ENCODE data around the gene LMTK2.

LMTK2 gene

DNA sequence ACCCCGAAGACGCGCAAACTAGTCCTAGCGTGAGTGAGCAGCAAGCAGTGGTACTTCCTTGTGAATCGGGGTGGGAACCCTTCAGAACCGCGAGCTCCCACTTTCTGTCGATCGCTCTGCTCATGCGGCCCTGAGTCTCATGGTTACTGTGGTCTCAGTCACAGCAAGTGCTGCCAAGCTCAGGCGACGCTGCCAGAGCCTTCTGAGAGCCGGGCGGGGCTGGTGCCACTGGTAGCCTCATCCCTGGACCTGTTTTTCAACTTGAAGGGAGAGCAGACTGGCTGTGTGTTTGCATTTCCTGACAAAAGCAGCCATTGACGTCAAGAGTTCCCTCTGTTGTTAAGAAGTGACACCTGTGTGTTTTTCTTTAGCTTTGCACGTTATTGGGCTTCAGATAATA, 71.7 kb downstream of the LMTK2 start:
- TF ChIP-seq, protein P1, sequence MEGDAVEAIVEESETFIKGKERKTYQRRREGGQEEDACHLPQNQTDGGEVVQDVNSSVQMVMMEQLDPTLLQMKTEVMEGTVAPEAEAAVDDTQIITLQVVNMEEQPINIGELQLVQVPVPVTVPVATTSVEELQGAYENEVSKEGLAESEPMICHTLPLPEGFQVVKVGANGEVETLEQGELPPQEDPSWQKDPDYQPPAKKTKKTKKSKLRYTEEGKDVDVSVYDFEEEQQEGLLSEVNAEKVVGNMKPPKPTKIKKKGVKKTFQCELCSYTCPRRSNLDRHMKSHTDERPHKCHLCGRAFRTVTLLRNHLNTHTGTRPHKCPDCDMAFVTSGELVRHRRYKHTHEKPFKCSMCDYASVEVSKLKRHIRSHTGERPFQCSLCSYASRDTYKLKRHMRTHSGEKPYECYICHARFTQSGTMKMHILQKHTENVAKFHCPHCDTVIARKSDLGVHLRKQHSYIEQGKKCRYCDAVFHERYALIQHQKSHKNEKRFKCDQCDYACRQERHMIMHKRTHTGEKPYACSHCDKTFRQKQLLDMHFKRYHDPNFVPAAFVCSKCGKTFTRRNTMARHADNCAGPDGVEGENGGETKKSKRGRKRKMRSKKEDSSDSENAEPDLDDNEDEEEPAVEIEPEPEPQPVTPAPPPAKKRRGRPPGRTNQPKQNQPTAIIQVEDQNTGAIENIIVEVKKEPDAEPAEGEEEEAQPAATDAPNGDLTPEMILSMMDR (IDR thresholded peaks at IDR 0.05), result no peak

DNA sequence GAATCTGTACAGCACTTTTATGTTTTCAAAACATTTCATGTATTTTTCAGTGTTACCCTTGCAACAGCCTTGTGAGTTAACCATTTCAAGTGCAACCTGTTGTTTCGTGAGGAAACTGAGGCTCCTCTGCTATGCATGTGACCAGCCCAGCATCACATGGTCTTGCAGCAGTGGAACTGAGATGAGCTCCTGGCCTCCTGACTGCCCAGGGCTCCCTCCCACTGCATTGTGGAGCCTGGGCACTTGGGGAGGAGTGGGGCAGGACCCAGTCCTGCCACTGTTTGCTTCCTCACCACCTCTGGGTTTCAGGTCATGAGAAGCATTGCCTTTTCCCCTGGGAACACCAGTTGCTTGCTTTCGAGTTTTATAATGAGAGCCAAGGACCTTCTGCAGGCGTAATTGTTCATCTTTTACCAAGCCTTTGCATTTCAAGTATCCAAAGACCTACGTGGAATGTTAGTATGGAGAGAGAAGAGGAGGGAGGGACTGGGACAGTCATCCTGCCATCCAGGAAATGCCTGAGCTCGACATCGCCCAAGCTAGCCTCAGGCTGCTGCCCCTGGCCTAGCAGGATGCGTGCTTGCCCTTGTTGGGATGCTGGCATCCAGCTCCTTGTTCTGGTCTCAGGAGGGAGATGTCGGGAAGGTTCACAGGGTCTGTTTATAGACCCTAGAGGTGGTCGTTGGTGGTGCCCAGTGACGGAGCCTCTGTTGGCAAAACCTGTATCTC, 72.3 kb downstream of the LMTK2 start:
- Histone ChIP-seq H3K4me1 (no peaks in the 10 kb centered on the region), H3K79me2 (peaks cover 3% of the 10 kb centered on the region), H3K27ac (no peak overlapping the region), H3K27me3 (ENCODE audit: control insufficient read depth, insufficient read depth, low read length) (no peaks in the 10 kb centered on the region), H3K9ac (no peak overlapping the region), H3K9me3 (ENCODE audit: control insufficient read depth, low read length) (no peaks in the 10 kb centered on the region), H3K4me3 (ENCODE audit: low read depth, low read length) (no peak overlapping the region), H3K4me2 (ENCODE audit: low read length) (no peak overlapping the region), H2AFZ (no peak overlapping the region), H3K36me3 (ENCODE audit: control insufficient read depth, insufficient read depth, low read length) (no peaks in the 10 kb centered on the region)
- TF ChIP-seq, protein P1 (IDR thresholded peaks at IDR 0.05), result no peak

More for the DNA sequence above, 71.7 kb downstream of the LMTK2 start:
- Histone ChIP-seq H3K36me3 (ENCODE audit: control insufficient read depth, insufficient read depth, low read length) (no peaks in the 10 kb centered on the region), H3K27me3 (ENCODE audit: control insufficient read depth, insufficient read depth, low read length) (no peaks in the 10 kb centered on the region), H3K27ac (no peak overlapping the region), H3K4me3 (ENCODE audit: low read depth, low read length) (no peak overlapping the region), H3K4me1 (no peaks in the 10 kb centered on the region), H3K79me2 (no peaks in the 10 kb centered on the region), H3K9ac (no peak overlapping the region), H3K9me3 (ENCODE audit: control insufficient read depth, low read length) (no peaks in the 10 kb centered on the region), H3K4me2 (ENCODE audit: low read length) (no peak overlapping the region), H2AFZ (no peak overlapping the region)

DNA sequence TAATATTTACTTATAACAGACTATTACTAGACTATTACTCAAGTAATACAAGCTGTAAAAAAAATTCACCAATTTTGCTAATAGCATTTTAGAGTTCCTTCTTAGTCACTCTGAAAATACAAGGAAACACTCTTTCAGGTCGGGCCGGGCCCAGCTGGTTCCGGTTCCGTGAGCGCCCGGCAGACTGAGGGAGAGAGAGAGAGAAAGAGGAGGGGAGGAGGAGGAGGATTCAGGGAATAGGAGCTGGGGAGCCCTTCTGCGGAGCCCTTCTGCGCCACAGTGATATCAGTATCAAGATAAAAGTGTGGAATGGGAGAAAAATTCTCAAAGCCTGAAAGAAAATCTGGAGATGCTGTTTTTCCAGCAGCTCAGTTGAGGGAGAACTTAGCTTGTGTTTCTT, 74.1 kb downstream of the LMTK2 start:
- no peak overlapping the region for H2AFZ ChIP-seq
- no peak overlapping the region for H3K27ac ChIP-seq
- no peaks in the 10 kb centered on the region for H3K27me3 ChIP-seq (ENCODE audit: control insufficient read depth, insufficient read depth, low read length)
- H3K9me3 ChIP-seq (ENCODE audit: control insufficient read depth, low read length), result no peaks in the 10 kb centered on the region
- H3K9ac ChIP-seq, result no peak overlapping the region
- H3K4me1 ChIP-seq, result no peaks in the 10 kb centered on the region
- no peak overlapping the region for H3K4me2 ChIP-seq (ENCODE audit: low read length)
- peaks cover 5% of the 10 kb centered on the region for H3K79me2 ChIP-seq
- TF ChIP-seq, protein P1 (IDR thresholded peaks at IDR 0.05), result no peak
- H3K4me3 ChIP-seq (ENCODE audit: low read depth, low read length), result no peak overlapping the region
- no peaks in the 10 kb centered on the region for H3K36me3 ChIP-seq (ENCODE audit: control insufficient read depth, insufficient read depth, low read length)

DNA sequence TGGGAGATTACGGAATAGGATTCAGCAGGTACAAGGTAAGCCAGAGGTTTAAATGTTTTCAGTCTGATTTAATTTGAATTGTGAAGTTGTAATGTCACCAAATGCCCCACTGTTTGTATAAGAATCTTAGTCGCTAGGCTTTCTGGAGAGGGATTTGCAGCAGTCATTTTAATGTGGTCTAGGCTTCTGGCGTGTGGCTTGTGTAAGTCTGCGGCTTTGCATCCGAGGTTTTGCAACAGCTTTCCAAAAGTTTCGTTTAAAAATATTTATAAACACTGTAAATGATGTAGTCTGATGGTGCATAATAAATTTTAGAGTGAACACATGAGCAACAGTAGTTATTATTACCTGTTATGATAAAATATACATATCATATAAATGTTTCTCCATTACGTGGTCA, 78.4 kb downstream of the LMTK2 start:
- TF ChIP-seq, protein P1 (IDR thresholded peaks at IDR 0.05), result no peak
- H3K4me2 ChIP-seq (ENCODE audit: low read length), result no peak overlapping the region
- H3K79me2 ChIP-seq, result peaks cover 9% of the 10 kb centered on the region
- H3K27me3 ChIP-seq (ENCODE audit: control insufficient read depth, insufficient read depth, low read length), result no peaks in the 10 kb centered on the region
- no peaks in the 10 kb centered on the region for H3K4me1 ChIP-seq
- H3K4me3 ChIP-seq (ENCODE audit: low read depth, low read length), result no peak overlapping the region
- no peak overlapping the region for H3K27ac ChIP-seq
- no peak overlapping the region for H2AFZ ChIP-seq
- H3K9me3 ChIP-seq (ENCODE audit: control insufficient read depth, low read length), result no peaks in the 10 kb centered on the region
- H3K9ac ChIP-seq, result no peak overlapping the region
- H3K36me3 ChIP-seq (ENCODE audit: control insufficient read depth, insufficient read depth, low read length), result no peaks in the 10 kb centered on the region

Measured in parathyroid adenoma (tissue), 2 donors.